Measurements from ENCODE around the gene ADCY1.
"Not testable (repeated sequence)": the region's sequence is repeated elsewhere in the genome, so short reads cannot be mapped to it uniquely, and the experiment has no call there.

- TF ChIP-seq CTCF (optimal IDR thresholded peaks at IDR 0.05 in 1 of 3, IDR thresholded peaks at IDR 0.05 in 1 of 3, conservative IDR thresholded peaks at IDR 0.05 in 1 of 3; ENCODE audit: extremely low read depth in 1 of 3, insufficient read depth in 2 of 3, low read length in 3 of 3); EZH2 (IDR thresholded peaks at IDR 0.05; ENCODE audit: low read length): not testable (repeated sequence)
Observed at GRCh38 chr7:45756757-45757156, 182.6 kb downstream of the ADCY1 start.
